ENCODE data around the gene TET1.

DNA sequence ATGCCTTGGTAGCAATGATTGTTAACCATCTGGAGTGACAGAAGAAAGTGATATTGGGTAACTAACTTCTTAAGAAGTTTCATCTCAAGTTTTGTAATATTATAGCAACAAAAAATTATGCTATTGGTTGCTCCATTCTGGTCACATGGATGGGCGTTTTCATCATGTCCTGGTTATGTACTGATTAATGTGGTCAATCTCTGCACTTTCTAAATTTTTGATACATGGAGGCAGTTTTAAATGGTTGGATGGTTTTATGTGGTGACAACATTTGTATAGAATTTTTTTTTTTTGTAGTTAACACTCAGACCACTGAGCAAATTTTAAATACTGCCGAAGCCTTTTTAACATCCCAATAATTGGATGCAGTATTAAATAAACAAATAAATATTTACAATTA is 105.7 kb downstream of the TET1 start:
- TF ChIP-seq ARNTL (CRISPR knock-in tag; IDR thresholded peaks at IDR 0.05; ENCODE audit: borderline replicate concordance, low read depth) (no peak), OSR1 (CRISPR knock-in tag; IDR thresholded peaks at IDR 0.05) (no peak), PPARA (CRISPR knock-in tag; IDR thresholded peaks at IDR 0.05; ENCODE audit: borderline replicate concordance) (no peak), RARB (CRISPR knock-in tag; IDR thresholded peaks at IDR 0.05) (no peak)
- TF ChIP-seq, protein P1, sequence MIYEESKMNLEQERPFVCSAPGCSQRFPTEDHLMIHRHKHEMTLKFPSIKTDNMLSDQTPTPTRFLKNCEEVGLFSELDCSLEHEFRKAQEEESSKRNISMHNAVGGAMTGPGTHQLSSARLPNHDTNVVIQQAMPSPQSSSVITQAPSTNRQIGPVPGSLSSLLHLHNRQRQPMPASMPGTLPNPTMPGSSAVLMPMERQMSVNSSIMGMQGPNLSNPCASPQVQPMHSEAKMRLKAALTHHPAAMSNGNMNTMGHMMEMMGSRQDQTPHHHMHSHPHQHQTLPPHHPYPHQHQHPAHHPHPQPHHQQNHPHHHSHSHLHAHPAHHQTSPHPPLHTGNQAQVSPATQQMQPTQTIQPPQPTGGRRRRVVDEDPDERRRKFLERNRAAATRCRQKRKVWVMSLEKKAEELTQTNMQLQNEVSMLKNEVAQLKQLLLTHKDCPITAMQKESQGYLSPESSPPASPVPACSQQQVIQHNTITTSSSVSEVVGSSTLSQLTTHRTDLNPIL (CRISPR knock-in tag; IDR thresholded peaks at IDR 0.05; ENCODE audit: low read depth): no peak
